GM18508 (cell line): ENCODE results near the gene ZNRF4.
"Not testable (repeated sequence)": the region's sequence is repeated elsewhere in the genome, so short reads cannot be mapped to it uniquely, and the experiment has no call there.

ENCODE experiments used
- ATAC-seq: cut with Tn5 transposase; IDR thresholded peaks from one replicate; pipeline ENCODE4 v1.9.1; 2021; ENCODE audit warnings: moderate number of reproducible peaks; ENCODE audit not compliant: insufficient read depth, unreplicated experiment

The ZNRF4 gene

GRCh38 chr19:5455367-5456129, at the start of gene ZNRF4:
ZNRF4 (plus strand) TSS chr19:5455417; CDS start chr19:5455492, 75 bp downstream.
- ATAC-seq: no peak

- ATAC-seq: not testable (repeated sequence)
These were observed 49.0 kb upstream of the ZNRF4 start for GRCh38 chr19:5406198-5406597.

GRCh38 chr19:5406816-5407215, 48.4 kb upstream of the ZNRF4 start:
- ATAC-seq: no peak

- no peak for ATAC-seq
These were observed 47.9 kb upstream of the ZNRF4 start for GRCh38 chr19:5407356-5407755.

- ATAC-seq: no peak
These were observed 37.5 kb upstream of the ZNRF4 start for GRCh38 chr19:5417495-5418436.

GRCh38 chr19:5418677-5419076, 36.5 kb upstream of the ZNRF4 start:
- no peak for ATAC-seq

GRCh38 chr19:5420953-5421352, 34.3 kb upstream of the ZNRF4 start:
- no peak for ATAC-seq

GRCh38 chr19:5423567-5424125, 31.6 kb upstream of the ZNRF4 start:
- no peak for ATAC-seq

GRCh38 chr19:5424192-5424973, 30.8 kb upstream of the ZNRF4 start:
- ATAC-seq: no peak

- no peak for ATAC-seq
These were observed 30.0 kb upstream of the ZNRF4 start for GRCh38 chr19:5425260-5425659.

GRCh38 chr19:5430237-5430636, 25.0 kb upstream of the ZNRF4 start:
- ATAC-seq: no peak

GRCh38 chr19:5432687-5433086, 22.5 kb upstream of the ZNRF4 start:
- no peak for ATAC-seq

- no peak for ATAC-seq
These were observed 20.8 kb upstream of the ZNRF4 start for GRCh38 chr19:5434351-5434917.

GRCh38 chr19:5434970-5435641, 20.1 kb upstream of the ZNRF4 start:
- ATAC-seq: no peak

GRCh38 chr19:5435642-5436017, 19.6 kb upstream of the ZNRF4 start:
- no peak for ATAC-seq

- ATAC-seq: no peak
These were observed 18.9 kb upstream of the ZNRF4 start for GRCh38 chr19:5436106-5436947.

GRCh38 chr19:5436948-5437306, 18.3 kb upstream of the ZNRF4 start:
- no peak for ATAC-seq

GRCh38 chr19:5438756-5439155, 16.5 kb upstream of the ZNRF4 start:
- not testable (repeated sequence) for ATAC-seq

GRCh38 chr19:5439452-5439851, 15.8 kb upstream of the ZNRF4 start:
- no peak for ATAC-seq
